HG03342 (cell line): ENCODE data around the gene ZBTB11.
"Not testable (repeated sequence)": the region's sequence is repeated elsewhere in the genome, so short reads cannot be mapped to it uniquely, and the experiment has no call there.

Experiments
- ATAC-seq: cut with Tn5 transposase; IDR thresholded peaks from one replicate; pipeline ENCODE4 v1.9.1; 2021; ENCODE audit warnings: mild to moderate bottlenecking, moderate library complexity; ENCODE audit not compliant: unreplicated experiment

Gene ZBTB11

DNA sequence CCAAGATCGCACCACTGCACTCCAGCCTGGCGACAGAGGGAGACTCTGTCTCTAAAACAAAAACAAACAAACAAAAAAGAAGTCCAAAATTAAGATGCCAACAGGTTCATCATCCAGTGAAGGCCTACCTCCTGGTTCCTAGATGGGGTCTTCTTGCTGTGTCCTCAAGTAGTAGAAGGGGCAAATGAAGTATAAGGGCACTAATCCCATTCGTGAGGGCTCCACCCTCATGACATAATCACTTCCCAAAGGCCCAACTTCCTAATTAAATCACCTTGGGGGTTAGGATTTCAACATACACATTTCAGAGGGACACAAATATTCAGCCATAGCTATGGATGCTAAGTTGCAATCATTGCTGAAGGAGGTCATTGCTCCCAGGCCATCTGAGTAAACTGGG lies 57.2 kb downstream of the ZBTB11 start:
- no peak for ATAC-seq

DNA sequence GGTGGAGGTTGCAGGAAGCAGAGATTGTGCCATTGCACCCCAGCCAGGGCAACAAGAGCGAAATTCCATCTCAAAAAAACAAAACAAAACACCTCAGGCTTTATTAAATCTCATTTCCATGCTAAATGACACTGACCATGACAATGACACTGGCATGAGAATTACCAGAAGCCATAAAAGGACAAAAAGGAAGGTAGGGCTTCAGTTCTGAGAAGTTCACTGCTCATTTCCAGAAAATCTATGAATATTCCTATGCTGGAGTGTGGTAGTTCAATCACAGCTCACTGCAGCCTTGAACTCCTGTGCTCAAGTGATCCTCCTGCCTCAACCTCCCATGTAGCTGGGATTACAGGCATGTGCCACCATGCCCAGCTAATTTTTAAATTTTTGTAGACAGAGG lies 58.2 kb downstream of the ZBTB11 start:
- ATAC-seq = no peak

DNA sequence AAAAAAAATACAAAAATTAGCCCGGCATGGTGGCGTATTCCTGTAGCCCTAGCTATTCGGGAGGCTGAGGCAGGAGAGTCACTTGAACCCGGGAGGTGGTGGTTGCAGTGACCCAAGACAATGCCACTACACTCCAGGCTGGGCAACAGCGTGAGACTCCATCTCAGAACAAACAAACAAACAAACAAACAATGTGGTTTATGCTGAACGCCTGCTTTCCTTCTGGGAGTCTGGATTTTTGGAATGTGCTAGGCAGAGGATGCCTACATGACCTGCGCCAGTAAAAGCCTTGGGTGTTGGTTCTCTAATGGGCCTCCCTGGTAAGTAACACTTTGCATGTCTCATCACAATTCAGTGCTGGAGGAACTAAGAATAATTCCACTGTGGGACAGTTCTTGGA lies 59.5 kb downstream of the ZBTB11 start:
- no peak for ATAC-seq

DNA sequence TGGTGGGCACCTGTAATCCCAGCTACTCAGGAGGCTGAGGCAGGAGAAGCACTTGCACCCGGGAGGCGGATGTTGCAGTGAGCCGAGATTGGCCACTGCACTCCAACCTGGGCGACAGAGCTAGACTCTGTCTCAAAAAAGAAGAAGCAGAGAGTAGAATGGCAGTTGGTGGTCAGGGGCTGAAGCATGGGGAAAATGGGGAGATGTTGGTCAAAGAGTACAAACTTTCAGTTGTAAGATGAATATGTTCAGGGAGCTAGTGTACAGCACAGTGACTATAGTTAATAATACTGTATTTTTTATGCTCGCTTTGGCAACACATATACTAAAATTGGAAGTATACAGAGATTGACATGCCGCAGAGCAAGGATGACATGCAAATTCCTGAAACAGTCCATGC lies 61.4 kb downstream of the ZBTB11 start:
- ATAC-seq = no peak

DNA sequence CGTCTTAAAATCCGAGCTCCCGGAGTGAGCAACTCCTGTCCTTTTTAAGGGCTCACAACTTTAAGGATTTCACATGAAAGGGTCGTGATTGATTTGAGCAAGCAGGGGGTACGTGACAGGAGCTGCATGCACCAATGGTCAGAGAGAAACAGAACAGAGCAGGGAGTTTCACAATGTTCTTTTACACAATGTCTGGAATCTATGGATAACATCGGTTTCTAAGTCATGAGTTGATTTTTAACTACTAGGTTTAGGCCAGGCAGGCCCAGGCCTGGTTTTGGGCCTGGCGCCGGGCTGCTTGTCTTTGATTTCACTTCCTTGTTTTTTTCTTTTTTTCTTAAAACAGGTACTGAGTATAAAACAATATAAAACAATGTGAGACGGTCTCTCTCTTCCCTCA lies 63.9 kb downstream of the ZBTB11 start:
- ATAC-seq = not testable (repeated sequence)

DNA sequence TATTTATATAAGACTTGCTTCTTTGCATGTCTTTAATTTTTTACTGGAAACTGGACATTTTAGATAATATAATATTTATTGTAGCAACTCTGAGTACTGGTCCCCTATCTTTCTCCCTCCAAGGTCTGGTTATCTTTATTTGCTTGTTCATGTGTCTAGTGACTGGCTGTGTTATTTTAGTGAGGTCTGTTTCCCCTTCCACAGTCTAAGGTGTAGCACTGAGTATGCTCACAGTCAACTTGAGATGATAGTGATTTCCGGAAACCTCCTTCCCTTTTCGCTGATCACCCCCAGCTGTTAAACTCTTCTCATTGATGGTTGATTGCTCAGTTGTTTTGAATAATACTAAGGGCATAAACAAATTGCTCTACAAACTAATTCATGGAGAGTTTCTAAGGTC lies 65.9 kb downstream of the ZBTB11 start:
- ATAC-seq = no peak

DNA sequence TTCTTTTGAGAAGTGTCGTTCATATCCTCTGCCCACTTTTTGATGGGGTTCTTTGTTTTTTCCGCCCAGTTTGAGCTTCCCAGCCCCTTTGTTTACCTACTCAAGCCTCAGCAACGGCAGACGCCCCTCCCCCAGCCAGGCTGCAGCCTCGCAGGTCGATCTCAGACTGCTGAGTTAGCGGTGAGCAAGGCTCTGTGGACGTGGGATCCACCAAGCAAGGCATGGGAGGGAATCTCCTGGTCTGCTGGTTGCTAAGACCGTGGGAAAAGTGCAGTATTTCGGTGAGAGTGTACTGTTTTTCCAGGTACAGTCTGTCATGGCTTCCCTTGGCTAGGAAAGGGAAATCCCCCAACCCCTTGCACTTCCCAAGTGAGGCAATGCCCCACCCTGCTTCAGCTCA lies 71.5 kb downstream of the ZBTB11 start:
- ATAC-seq = not testable (repeated sequence)

DNA sequence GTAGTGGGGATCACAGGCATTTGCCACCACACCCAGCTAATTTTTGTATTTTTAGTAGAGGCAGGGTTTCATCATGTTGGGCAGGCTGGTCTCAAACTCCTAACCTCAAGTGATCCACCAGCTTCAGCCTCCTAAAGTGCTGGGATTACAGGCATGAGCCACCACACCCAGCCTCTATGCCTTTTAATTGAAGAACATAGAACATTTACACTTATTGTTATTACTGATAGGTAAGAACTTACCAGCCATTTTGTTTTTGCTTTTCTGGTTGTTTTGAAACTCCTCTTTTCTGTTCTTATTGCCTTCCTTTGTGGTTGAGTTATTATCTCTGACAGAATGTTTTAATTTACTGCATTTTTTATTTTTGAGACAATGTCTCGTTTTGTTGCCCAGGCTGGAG lies 73.7 kb downstream of the ZBTB11 start:
- ATAC-seq = no peak

DNA sequence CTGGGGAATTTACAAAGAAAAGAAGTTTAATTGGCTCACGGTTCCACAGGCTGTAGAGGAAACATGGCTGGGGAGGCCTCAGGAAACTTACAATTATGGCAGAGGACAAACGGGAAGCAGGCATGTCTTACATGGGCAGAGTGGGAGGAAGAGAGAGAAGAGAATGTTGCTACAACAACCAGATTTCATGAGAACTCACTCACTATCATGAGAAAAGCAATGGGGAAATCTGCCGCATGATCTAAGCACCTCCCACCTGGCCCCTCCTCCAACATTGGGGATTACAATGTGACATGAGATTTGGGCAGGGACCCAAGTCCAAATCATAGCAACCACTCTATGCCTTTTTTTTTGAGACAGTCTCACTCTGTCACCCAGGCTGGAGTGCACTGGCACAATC lies 74.2 kb downstream of the ZBTB11 start:
- ATAC-seq = no peak
